ENCODE measurements around the gene SULT4A1. TPM values are rescaled to one million over a fixed set of nuclear protein-coding genes. Genes with fewer than 3 reads are reported as not detected.

The SULT4A1 gene
- total RNA-seq, 3 donors from 2014 or later: 0.98 to 2.9 TPM; not detected in 1

DNA sequence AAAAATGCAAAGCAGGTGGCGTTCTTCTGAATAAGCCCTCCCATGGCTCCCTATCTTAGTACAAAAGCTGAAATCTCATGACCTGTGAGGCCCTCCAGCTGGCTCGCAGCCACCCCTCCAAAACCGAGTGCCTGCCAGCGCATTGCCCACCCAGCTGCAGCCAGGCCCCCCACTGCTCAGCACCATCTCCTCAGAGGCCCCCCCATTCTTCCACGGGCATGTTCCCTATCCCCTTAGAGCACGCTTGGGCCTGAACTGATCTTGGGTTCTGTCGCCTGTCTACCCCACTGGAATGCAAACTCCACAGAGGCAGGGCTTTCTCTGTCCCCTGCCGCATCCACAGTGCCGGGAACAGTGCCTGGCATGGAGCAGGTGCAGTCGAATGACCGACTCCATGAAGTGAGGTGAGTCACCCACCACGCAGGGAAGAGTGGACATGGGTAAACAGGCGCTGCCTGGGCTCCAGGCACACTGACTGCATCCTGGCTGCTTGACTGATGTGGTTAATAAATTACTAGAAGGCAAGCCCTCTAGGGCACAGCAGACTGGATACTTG, 38.9 kb downstream of the SULT4A1 start:
- H3K36me3 ChIP-seq: no peaks in the 10 kb centered on the region
- no peaks in the 10 kb centered on the region for H3K9me3 ChIP-seq
- H3K4me1 ChIP-seq: no peaks in the 10 kb centered on the region
- H3K27ac ChIP-seq: no peak overlapping the region
- TF ChIP-seq, protein P1, sequence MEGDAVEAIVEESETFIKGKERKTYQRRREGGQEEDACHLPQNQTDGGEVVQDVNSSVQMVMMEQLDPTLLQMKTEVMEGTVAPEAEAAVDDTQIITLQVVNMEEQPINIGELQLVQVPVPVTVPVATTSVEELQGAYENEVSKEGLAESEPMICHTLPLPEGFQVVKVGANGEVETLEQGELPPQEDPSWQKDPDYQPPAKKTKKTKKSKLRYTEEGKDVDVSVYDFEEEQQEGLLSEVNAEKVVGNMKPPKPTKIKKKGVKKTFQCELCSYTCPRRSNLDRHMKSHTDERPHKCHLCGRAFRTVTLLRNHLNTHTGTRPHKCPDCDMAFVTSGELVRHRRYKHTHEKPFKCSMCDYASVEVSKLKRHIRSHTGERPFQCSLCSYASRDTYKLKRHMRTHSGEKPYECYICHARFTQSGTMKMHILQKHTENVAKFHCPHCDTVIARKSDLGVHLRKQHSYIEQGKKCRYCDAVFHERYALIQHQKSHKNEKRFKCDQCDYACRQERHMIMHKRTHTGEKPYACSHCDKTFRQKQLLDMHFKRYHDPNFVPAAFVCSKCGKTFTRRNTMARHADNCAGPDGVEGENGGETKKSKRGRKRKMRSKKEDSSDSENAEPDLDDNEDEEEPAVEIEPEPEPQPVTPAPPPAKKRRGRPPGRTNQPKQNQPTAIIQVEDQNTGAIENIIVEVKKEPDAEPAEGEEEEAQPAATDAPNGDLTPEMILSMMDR (IDR thresholded peaks at IDR 0.05): no peak
- TF ChIP-seq POLR2A (IDR thresholded peaks at IDR 0.05): no peak
- no peak for TF ChIP-seq POLR2AphosphoS5 (IDR thresholded peaks at IDR 0.05)
- no peak for DNase-seq (ENCODE audit: low spot score in 2 of 2)
- H3K27me3 ChIP-seq: peaks cover 0 to 16% of the 10 kb centered on the region in 2 donors
- intact Hi-C loops (cut with DNase I; ENCODE audit: low total_unique reads): no loop called here
- no peak overlapping the region for H3K4me3 ChIP-seq

DNA sequence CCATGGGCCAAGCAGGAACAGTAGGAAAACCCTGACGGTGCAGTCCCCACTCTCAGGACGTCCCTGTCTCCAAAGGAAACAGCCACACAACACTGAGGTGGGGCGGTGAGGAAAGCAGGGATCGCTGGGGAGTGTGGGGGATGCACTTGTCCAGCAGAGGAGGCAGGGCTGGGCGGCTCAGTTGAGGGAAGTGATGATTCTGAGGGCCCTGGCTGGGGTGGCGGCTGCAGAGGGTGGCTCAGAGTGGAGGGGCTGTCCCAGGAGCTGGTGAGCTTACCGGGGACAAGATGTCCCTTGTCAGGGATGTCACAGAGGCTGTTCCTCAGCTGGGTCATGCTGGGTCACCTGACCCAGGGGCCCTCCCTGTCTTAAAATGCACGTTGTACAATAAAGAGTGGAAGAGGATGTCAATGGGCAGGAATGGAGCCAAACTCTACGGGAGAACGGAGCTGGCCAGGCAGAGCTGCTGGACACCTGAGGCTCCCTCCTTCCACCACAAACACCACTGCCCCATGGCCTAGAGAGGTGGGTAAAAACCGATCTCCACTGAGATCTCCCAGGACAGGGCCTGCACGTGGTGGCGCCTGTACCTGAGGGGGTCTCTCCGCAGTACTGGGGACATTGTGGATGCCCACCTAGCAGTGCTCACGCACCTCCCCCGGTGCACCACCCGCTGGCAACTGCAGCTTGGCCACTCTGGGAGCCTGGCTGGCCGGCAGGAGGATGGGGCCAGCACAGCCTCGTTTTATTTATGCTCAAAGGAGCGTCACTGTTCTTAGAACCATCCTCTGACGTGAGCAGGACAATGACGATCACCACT, 40.5 kb downstream of the SULT4A1 start:
- H3K9me3 ChIP-seq: no peaks in the 10 kb centered on the region
- H3K4me1 ChIP-seq: no peaks in the 10 kb centered on the region
- no peak overlapping the region for H3K27ac ChIP-seq
- intact Hi-C loops (cut with DNase I; ENCODE audit: low total_unique reads): no loop called here
- no peaks in the 10 kb centered on the region for H3K36me3 ChIP-seq
- H3K27me3 ChIP-seq: peaks cover 0 to 16% of the 10 kb centered on the region in 2 donors
- TF ChIP-seq, protein P1 (IDR thresholded peaks at IDR 0.05): no peak
- TF ChIP-seq POLR2AphosphoS5 (IDR thresholded peaks at IDR 0.05) (no peak), POLR2A (IDR thresholded peaks at IDR 0.05) (no peak)
- H3K4me3 ChIP-seq: no peak overlapping the region
- DNase-seq (ENCODE audit: low spot score in 2 of 2): no peak

DNA sequence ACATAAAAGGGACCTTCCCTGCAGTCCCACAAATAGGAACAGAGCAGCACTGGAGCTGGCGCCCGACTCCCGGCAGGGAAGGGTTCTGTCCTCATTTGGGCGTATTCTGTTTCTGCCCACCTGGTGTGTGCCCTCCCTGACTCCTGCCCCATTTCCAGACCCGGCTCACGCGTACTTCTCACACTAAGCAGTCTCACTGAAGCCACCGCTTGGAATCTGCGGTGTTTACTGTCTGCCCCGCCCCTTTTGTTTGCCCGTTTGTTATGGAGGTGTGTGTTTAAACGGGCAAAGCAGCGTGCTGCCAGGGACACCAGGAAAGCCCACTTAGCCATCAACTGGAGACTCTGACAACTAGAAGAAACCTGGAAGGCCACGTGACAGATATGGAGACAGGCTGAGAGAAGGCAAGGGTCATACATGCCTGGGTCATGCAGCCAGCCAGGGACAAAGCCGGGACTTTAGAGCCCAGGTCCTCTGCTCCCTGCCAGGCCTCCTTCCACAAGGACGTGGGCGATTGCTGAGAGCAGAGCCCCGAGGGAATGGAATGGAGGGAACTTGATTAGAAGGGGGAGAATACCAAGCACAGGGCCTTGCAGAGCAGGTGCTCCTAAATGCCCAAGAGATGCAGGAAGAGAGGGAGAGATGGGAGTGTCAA, 41.5 kb downstream of the SULT4A1 start:
- Histone ChIP-seq H3K27ac (no peak overlapping the region), H3K36me3 (no peaks in the 10 kb centered on the region), H3K9me3 (no peaks in the 10 kb centered on the region), H3K27me3 (peaks cover 0 to 16% of the 10 kb centered on the region in 2 donors), H3K4me1 (no peaks in the 10 kb centered on the region), H3K4me3 (no peak overlapping the region)
- DNase-seq (ENCODE audit: low spot score in 2 of 2): no peak
- intact Hi-C loops (cut with DNase I; ENCODE audit: low total_unique reads): no loop called here
- TF ChIP-seq, protein P1 (IDR thresholded peaks at IDR 0.05): no peak
- no peak for TF ChIP-seq POLR2AphosphoS5 (IDR thresholded peaks at IDR 0.05)
- no peak for TF ChIP-seq POLR2A (IDR thresholded peaks at IDR 0.05)

DNA sequence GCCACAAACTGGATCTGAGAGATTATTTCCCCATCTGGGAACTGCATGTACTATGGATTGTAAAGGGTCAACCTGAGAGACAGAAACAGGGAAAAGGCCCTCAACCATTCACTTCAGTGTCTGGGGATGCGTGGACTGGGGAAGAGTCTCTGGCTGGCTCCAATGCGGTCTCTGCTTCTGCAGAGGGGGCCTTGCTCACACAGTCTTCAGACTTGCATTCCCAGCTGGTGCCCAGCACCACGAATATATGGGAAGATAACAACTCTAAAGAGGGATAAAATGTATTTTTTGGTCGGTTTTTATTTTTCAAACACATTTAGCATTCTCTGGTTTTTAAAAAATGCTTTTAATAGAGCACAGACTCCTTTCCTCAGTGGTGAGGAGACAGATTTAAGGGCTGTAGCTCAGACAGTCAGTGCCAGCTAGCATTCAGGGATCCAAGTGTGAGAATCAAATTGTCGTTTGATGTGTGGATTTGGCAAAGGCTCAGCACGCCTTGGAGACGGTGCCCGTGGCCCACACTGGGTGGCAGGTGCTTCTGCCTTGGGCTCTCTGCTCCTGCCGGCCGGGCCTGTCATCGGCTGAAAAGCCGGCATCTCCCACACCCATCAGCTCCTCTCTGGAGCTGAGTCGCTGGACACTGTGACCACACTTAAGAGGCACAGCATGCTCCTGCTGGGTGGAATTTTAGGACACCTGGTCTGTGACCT, 42.2 kb downstream of the SULT4A1 start:
- no peak for DNase-seq (ENCODE audit: low spot score in 2 of 2)

More for the DNA sequence above, 42.2 kb downstream of the SULT4A1 start:
- Histone ChIP-seq H3K27me3 (peaks cover 0 to 16% of the 10 kb centered on the region in 2 donors), H3K4me1 (no peaks in the 10 kb centered on the region), H3K9me3 (no peaks in the 10 kb centered on the region), H3K36me3 (no peaks in the 10 kb centered on the region), H3K4me3 (no peak overlapping the region), H3K27ac (no peak overlapping the region)
- TF ChIP-seq POLR2A (IDR thresholded peaks at IDR 0.05) (no peak), POLR2AphosphoS5 (IDR thresholded peaks at IDR 0.05) (no peak)
- TF ChIP-seq, protein P1 (IDR thresholded peaks at IDR 0.05): no peak
- intact Hi-C loops (cut with DNase I; ENCODE audit: low total_unique reads): no loop called here

Data from breast epithelium (tissue), 4 donors.